Gastrocnemius medialis (tissue), 4 donors: ENCODE results near the gene FOXF1.

ENCODE experiments used
- CTCF ChIP-seq, 5 experiments: fragments of 450-650 bp in 3 of 5; fragments of 200-600 bp in 2 of 5; sonication (generic) in 2 of 5; IDR thresholded peaks in 4 of 5; conservative IDR thresholded peaks in 1 of 5; 1 replicate in 4 of 5; 2 replicates in 1 of 5; pipeline ENCODE4 v1.5.1; 2016 to 2019; ENCODE audit warnings: antibody characterized with exemption in 5 of 5, mild to moderate bottlenecking in 3 of 5, moderate library complexity in 3 of 5
- POLR2A ChIP-seq, 2 donors: fragments of 450-650 bp; IDR thresholded peaks; one replicate each; pipeline ENCODE4 v1.6.1; 2017; ENCODE audit warnings: antibody characterized with exemption in 2 of 2, mild to moderate bottlenecking in 2 of 2, moderate library complexity in 2 of 2

- TF ChIP-seq CTCF (IDR thresholded peaks at IDR 0.05 in 4 of 5, conservative IDR thresholded peaks at IDR 0.05 in 1 of 5) (no peak), POLR2A (IDR thresholded peaks at IDR 0.05) (no peak)
These were observed 18.7 kb upstream of the FOXF1 start for GRCh38 chr16:86491640-86492023.
